Neuronal stem cell (in vitro differentiated cells): ENCODE measurements around the gene LRRC70.

Source experiments
- DNase-seq: peaks from one replicate; pipeline ENCODE4 v3.0.0-alpha.2; 2013; ENCODE audit warnings: low spot score
- H2AFZ ChIP-seq: one replicate; pipeline ENCODE4 v1.6.1; 2013; ENCODE audit warnings: mild to moderate bottlenecking, low read length, inconsistent platforms
- H2AK5ac ChIP-seq: 2 replicates; pipeline ENCODE4 v1.6.1; 2013; ENCODE audit warnings: low read depth, mild to moderate bottlenecking, inconsistent platforms, low read length, moderate library complexity, mixed read lengths
- H2BK120ac ChIP-seq: 2 replicates; pipeline ENCODE4 v1.6.1; 2013; ENCODE audit warnings: low read depth, mild to moderate bottlenecking, inconsistent platforms, low read length, moderate library complexity, mixed read lengths
- H2BK12ac ChIP-seq: one replicate; pipeline ENCODE4 v1.6.1; 2013; ENCODE audit warnings: low read length, inconsistent platforms
- H2BK15ac ChIP-seq: 2 replicates; pipeline ENCODE4 v1.6.1; 2013; ENCODE audit warnings: mild to moderate bottlenecking, low read length, inconsistent platforms, mixed read lengths
- H2BK5ac ChIP-seq: one replicate; pipeline ENCODE4 v1.6.1; 2013; ENCODE audit warnings: inconsistent platforms, mild to moderate bottlenecking, low read length, moderate library complexity
- H3K14ac ChIP-seq: one replicate; pipeline ENCODE4 v1.6.1; 2013; ENCODE audit warnings: low read length, inconsistent platforms
- H3K18ac ChIP-seq: 2 replicates; pipeline ENCODE4 v1.6.1; 2013; ENCODE audit warnings: low read length, inconsistent platforms
- H3K23ac ChIP-seq: 2 replicates; pipeline ENCODE4 v1.6.1; 2013; ENCODE audit warnings: low read depth, mild to moderate bottlenecking, mixed read lengths, low read length, inconsistent platforms; ENCODE audit not compliant: poor library complexity
- H3K27ac ChIP-seq: replicated peaks from 3 replicates; pipeline ENCODE4 v1.5.1; 2013; ENCODE audit warnings: low read length, inconsistent platforms
- H3K27me3 ChIP-seq, 3 experiments: 2 replicates each; pipeline ENCODE4 v1.6.1; 2013; ENCODE audit warnings: low read length in 3 of 3, mild to moderate bottlenecking in 2 of 3, inconsistent platforms in 1 of 3, low read depth in 1 of 3, mixed read lengths in 1 of 3, moderate library complexity in 1 of 3; ENCODE audit not compliant: control insufficient read depth in 3 of 3, insufficient read depth in 3 of 3
- H3K36me3 ChIP-seq, 2 donors: replicated peaks in 1 of 2; 2 replicates each; pipeline ENCODE4 v1.6.1; 2013; ENCODE audit warnings: low read length in 2 of 2; ENCODE audit not compliant: control insufficient read depth in 2 of 2, insufficient read depth in 2 of 2
- H3K4ac ChIP-seq: 2 replicates; pipeline ENCODE4 v1.6.1; 2013; ENCODE audit warnings: inconsistent platforms, mild to moderate bottlenecking, low read length, moderate library complexity
- H3K4me1 ChIP-seq, 2 donors: 1 replicate in 1 of 2; 2 replicates in 1 of 2; pipeline ENCODE4 v1.6.1; 2013; ENCODE audit warnings: low read length in 2 of 2, low read depth in 1 of 2; ENCODE audit not compliant: control insufficient read depth in 2 of 2, insufficient read depth in 1 of 2
- H3K4me2 ChIP-seq: one replicate; pipeline ENCODE4 v1.6.1; 2013; ENCODE audit warnings: mild to moderate bottlenecking, low read length, inconsistent platforms; ENCODE audit not compliant: insufficient read depth, poor library complexity, severe bottlenecking
- H3K4me3 ChIP-seq, 2 donors: 2 replicates each; pipeline ENCODE4 v1.5.1; 2013; ENCODE audit warnings: low read length in 2 of 2, mild to moderate bottlenecking in 2 of 2, inconsistent platforms in 1 of 2, moderate library complexity in 1 of 2
- H3K79me1 ChIP-seq: one replicate; pipeline ENCODE4 v1.6.1; 2013; ENCODE audit warnings: low read depth, mild to moderate bottlenecking, inconsistent platforms, low read length, moderate library complexity
- H3K9ac ChIP-seq: one replicate; pipeline ENCODE4 v1.6.1; 2013; ENCODE audit warnings: mild to moderate bottlenecking, low read depth, low read length, inconsistent platforms; ENCODE audit not compliant: poor library complexity
- H3K9me3 ChIP-seq, 2 donors: replicated peaks in 1 of 2; 2 replicates each; pipeline versions ENCODE3 to v1.6.1; 2013; ENCODE audit warnings: low read length in 2 of 2, mild to moderate bottlenecking in 2 of 2, inconsistent platforms in 1 of 2, low read depth in 1 of 2, mixed read lengths in 1 of 2, moderate library complexity in 1 of 2; ENCODE audit not compliant: control insufficient read depth in 2 of 2, insufficient read depth in 1 of 2
- H4K8ac ChIP-seq: one replicate; pipeline ENCODE4 v1.6.1; 2013; ENCODE audit warnings: low read depth, mild to moderate bottlenecking, inconsistent platforms, low read length, moderate library complexity
- H4K91ac ChIP-seq: one replicate; pipeline ENCODE4 v1.6.1; 2013; ENCODE audit warnings: low read length, low read depth, mild to moderate bottlenecking, inconsistent platforms; ENCODE audit not compliant: poor library complexity
- WGBS, 2 donors: extraction: QIAGEN DNeasy Blood & Tissue Kit; methylation state at CpG; one replicate each; pipeline ENCODE4 v1.1.7; 2013; ENCODE audit warnings: missing lambda C conversion rate in 2 of 2, mixed read lengths in 1 of 2; ENCODE audit not compliant: insufficient read length in 2 of 2, insufficient replicate concordance in 1 of 2; ENCODE audit errors: extremely low coverage in 2 of 2; 5-methylcytosine and 5-hydroxymethylcytosine counted together

Gene LRRC70

GRCh38 chr5:62550103-62550502 is 28.5 kb upstream of the LRRC70 start:
- Histone ChIP-seq H2BK15ac (no peak overlapping the region), H4K91ac (no peak overlapping the region), H3K36me3 (peaks cover 0 to 43% of the 10 kb centered on the region in 2 donors), H3K27me3 (no peaks in the 10 kb centered on the region), H2AK5ac (no peak overlapping the region), H2BK5ac (no peak overlapping the region), H3K4me1 (no peaks in the 10 kb centered on the region), H2BK12ac (no peak overlapping the region), H3K4me3 (no peak overlapping the region), H2BK120ac (no peak overlapping the region), H3K9me3 (no peaks in the 10 kb centered on the region), H2AFZ (no peak overlapping the region), H3K18ac (no peak overlapping the region), H3K23ac (no peak overlapping the region), H3K4ac (no peak overlapping the region), H3K14ac (no peak overlapping the region), H3K4me2 (no peak overlapping the region), H3K9ac (no peak overlapping the region), H4K8ac (no peak overlapping the region), H3K27ac (no peak overlapping the region), H3K79me1 (no peaks in the 10 kb centered on the region)
- WGBS, 2 donors = no CpG with 5 or more reads among the region's 2 CpGs
- DNase-seq = no peak

- H3K4me1 ChIP-seq = no peaks in the 10 kb centered on the region
- no peak for DNase-seq
- H3K36me3 ChIP-seq = peaks cover 0 to 54% of the 10 kb centered on the region in 2 donors
- no peak overlapping the region for H3K9ac ChIP-seq
- no peak overlapping the region for H3K23ac ChIP-seq
- no peak overlapping the region for H2BK12ac ChIP-seq
- no peak overlapping the region for H2AK5ac ChIP-seq
- H4K8ac ChIP-seq = no peak overlapping the region
- H2BK120ac ChIP-seq = no peak overlapping the region
- no peak overlapping the region for H3K14ac ChIP-seq
- no peak overlapping the region for H2AFZ ChIP-seq
- H3K4me3 ChIP-seq = no peak overlapping the region
- H4K91ac ChIP-seq = no peak overlapping the region
- H2BK15ac ChIP-seq = no peak overlapping the region
- no peaks in the 10 kb centered on the region for H3K9me3 ChIP-seq
- H3K4ac ChIP-seq = no peak overlapping the region
- no peak overlapping the region for H2BK5ac ChIP-seq
- H3K27me3 ChIP-seq = no peaks in the 10 kb centered on the region
- H3K4me2 ChIP-seq = no peak overlapping the region
- no peak overlapping the region for H3K18ac ChIP-seq
- no peak overlapping the region for H3K27ac ChIP-seq
- no peaks in the 10 kb centered on the region for H3K79me1 ChIP-seq
These were observed 22.7 kb upstream of the LRRC70 start for GRCh38 chr5:62555930-62556329.

- Histone ChIP-seq H3K27ac (no peak overlapping the region), H4K8ac (no peak overlapping the region), H3K36me3 (peaks cover 0 to 50% of the 10 kb centered on the region in 2 donors), H3K27me3 (no peaks in the 10 kb centered on the region), H3K23ac (no peak overlapping the region), H2BK15ac (no peak overlapping the region), H3K4me1 (no peaks in the 10 kb centered on the region), H3K79me1 (no peaks in the 10 kb centered on the region), H2BK5ac (no peak overlapping the region), H3K4me3 (no peak overlapping the region), H3K14ac (no peak overlapping the region), H3K4me2 (no peak overlapping the region), H3K9ac (no peak overlapping the region), H4K91ac (no peak overlapping the region), H3K4ac (no peak overlapping the region), H2BK12ac (no peak overlapping the region), H3K18ac (no peak overlapping the region), H2AFZ (no peak overlapping the region), H3K9me3 (no peaks in the 10 kb centered on the region), H2BK120ac (no peak overlapping the region), H2AK5ac (no peak overlapping the region)
- no peak for DNase-seq
- no CpG with 5 or more reads among the region's 3 CpGs for WGBS, 2 donors
These were observed 19.7 kb upstream of the LRRC70 start for GRCh38 chr5:62558941-62559340.

GRCh38 chr5:62560786-62561185 is 17.8 kb upstream of the LRRC70 start:
- Histone ChIP-seq H3K4ac (no peak overlapping the region), H3K9ac (no peak overlapping the region), H3K27me3 (no peaks in the 10 kb centered on the region), H3K14ac (no peak overlapping the region), H2BK15ac (no peak overlapping the region), H2BK120ac (no peak overlapping the region), H2BK12ac (no peak overlapping the region), H3K18ac (no peak overlapping the region), H4K91ac (no peak overlapping the region), H3K4me2 (no peak overlapping the region), H3K27ac (no peak overlapping the region), H2AK5ac (no peak overlapping the region), H3K79me1 (no peaks in the 10 kb centered on the region), H3K4me1 (no peaks in the 10 kb centered on the region), H3K4me3 (no peak overlapping the region), H3K36me3 (peaks cover 3 to 45% of the 10 kb centered on the region in 2 donors), H3K23ac (no peak overlapping the region), H3K9me3 (no peaks in the 10 kb centered on the region), H2AFZ (no peak overlapping the region), H2BK5ac (no peak overlapping the region), H4K8ac (no peak overlapping the region)
- DNase-seq = no peak
- WGBS, 2 donors = no CpG with 5 or more reads among the region's 1 CpG
